ENCODE measurements around the gene PIP4K2C.
"Not testable (repeated sequence)": the region's sequence is repeated elsewhere in the genome, so short reads cannot be mapped to it uniquely, and the experiment has no call there.

The PIP4K2C gene

DNA sequence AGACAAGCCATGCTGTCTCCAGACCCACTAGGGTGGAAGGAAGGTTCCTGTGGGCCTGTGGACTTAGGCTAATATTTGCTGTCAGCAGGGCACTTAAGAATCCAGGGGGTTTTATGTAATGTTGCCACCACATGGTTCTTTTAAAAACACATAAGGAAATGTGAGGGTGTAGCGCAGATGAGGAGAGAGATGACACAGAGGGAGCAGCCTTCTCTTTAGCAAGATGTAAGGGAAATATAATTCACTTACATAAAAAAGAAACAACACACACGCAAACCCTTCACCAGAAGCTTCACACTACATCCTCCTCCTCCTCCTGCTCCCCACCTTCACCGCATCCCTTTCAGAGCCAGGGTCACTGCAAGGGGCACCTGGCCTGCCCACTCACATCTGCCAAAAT is 4.9 kb upstream of the PIP4K2C start:
- DNase-seq = no peak

- DNase-seq = no peak
Measured at GRCh38 chr12:57586832-57587429, 4.1 kb upstream of the PIP4K2C start.

DNA sequence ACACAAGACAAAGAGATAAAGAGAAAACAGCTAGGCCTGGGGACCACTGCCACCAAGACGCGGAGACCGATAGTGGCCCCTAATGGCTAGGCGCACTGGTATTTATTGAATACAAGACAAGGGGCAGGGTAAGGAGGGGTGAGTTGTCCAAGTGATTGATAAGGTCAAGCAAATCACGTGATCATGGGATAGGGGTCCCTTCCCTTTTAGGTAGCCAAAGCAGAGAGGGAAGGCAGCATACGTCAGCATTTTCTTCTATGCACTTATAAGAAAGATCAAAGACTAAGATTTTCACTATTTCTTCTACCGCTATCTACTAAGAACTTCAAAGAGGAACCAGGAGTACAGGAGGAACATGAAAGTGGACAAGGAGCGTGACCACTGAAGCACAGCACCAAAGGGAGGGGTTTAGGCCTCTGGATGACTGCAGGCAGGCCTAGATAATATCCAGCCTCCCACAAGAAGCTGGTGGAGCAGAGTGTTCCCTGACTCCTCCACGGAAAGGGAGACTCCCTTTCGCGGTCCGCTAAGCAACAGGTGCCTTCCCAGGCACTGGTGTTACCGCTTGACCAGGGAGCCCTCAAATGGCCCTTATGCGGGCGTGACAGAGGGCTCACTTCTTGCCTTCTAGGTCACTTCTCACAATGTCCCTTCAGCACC is 1.9 kb upstream of the PIP4K2C start:
- DNase-seq = not testable (repeated sequence)

DNA sequence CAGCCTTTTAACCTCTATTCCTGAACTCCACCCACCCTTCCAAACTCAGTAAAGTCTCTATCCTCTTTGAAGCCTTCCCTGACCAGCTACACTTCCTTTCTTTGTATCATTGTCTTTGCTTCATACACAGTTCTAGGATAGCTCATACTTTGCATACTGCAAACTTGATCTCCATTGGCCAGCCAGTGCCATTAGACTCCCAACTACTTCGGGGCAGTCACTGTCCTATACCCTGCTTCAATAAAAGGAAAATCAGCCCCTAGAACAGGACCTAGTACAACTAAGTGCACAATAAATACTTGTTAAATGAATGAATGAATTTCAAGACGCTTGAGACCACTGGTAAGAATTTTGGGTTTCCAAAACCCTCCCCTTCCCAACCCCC is 521 bp upstream of the PIP4K2C start:
- no peak for DNase-seq

GRCh38 chr12:57591782-57592325 is 862 bp downstream of the PIP4K2C start:
- DNase-seq = no peak

- no peak for DNase-seq
Measured at GRCh38 chr12:57592551-57593165, 1.7 kb downstream of the PIP4K2C start.

GRCh38 chr12:57593187-57593586 is 2.2 kb downstream of the PIP4K2C start:
- DNase-seq = no peak

DNA sequence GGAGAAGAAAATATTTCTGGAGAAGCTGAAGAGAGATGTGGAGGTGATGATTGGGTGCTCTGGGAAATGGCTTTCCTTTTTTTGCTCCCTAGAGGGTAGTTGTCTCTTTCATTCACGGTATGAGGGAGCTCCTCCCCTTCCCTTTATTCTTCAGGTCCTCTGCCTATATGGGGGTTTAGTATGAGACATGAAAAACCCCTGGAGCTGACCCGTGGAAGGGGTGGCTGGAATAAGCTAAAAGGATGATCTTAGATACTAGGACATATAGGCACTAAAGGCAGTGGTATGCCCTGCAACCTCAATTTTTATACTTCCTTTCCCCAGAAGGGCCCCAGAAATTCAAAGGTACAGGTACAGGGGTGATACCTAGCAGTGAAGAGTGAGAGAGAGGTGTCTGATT is 9.4 kb downstream of the PIP4K2C start:
- DNase-seq = no peak

- no peak for DNase-seq
Measured at GRCh38 chr12:57602544-57602943, 11.6 kb downstream of the PIP4K2C start.

GRCh38 chr12:57603324-57603723 is 12.3 kb downstream of the PIP4K2C start:
- no peak for DNase-seq

DNA sequence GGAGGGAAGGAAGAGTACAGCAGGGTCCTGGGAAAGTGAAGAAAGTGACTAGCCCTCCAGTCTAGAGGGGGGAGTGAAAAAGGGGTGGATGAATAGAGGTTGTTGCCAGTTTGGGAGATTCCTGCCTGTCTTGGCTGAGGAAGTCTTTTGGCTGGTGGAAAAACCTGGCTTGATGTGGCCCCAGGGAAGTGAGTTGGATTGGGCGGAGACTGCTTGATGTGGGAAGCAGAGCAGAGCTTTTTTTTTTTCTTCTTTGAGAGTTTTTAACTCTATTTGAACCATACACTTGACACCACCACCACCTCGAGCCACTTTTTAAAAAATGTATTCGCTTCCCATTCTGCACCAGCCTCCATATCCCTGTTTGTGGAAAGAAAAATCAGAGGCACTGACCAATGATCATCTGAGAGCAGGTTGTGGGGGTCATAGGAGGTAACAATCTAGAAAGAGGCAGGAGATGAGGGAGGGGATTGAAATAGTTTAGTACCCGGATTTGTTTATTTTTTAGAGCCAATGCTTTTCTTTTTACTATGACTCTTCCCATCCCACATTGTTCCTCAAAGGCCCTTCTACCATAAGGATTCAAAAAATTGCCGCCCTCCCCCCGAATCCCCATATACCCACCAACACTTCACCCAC is 12.9 kb downstream of the PIP4K2C start:
- no peak for DNase-seq

- DNase-seq = no peak
Measured at GRCh38 chr12:57604454-57604991, 13.5 kb downstream of the PIP4K2C start, which contains the start of gene DTX3. Gene DTX3, plus strand, starts transcription at chr12:57604824. Its CDS starts 1,694 bp downstream, at chr12:57606518.

DNA sequence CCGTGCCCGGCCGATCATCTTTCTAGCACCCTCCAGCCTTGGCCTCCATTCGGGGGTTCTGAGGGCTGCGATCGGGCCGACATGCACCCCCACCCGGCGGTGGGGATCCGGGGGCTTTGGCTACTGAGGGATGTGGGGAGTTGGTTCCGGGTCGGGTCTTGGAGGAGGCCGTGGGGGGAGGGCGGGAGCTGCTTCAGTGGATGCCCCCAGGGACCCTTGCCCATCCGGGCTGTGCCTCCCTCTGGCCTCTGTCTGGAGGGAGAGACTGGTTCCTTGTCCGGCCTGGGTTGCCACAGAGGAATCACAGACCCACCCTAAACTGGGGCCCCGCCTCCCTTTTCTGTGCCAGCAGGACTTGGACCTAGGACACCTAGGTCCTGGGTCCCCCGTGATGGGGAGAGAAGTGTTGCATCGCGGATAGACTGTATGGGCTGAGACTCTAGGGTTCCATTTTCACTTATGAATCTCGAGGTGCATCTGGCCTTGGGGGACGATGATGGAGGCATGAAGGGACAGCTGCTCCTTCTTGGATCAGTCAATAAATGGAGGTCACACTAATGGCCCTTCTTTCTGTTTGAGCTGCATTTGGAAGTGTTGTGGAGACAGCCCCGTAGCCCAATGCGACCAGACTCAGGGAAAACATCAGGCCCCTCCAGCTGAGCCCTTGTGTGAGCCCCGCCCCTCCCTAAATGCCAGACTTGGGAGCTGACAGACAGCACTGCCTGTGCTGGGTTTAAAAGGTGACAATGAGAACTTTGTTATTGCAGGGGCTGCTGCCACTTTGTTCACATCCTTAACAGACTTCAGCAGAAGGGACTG is 14.2 kb downstream of the PIP4K2C start:
- DNase-seq = no peak

DNA sequence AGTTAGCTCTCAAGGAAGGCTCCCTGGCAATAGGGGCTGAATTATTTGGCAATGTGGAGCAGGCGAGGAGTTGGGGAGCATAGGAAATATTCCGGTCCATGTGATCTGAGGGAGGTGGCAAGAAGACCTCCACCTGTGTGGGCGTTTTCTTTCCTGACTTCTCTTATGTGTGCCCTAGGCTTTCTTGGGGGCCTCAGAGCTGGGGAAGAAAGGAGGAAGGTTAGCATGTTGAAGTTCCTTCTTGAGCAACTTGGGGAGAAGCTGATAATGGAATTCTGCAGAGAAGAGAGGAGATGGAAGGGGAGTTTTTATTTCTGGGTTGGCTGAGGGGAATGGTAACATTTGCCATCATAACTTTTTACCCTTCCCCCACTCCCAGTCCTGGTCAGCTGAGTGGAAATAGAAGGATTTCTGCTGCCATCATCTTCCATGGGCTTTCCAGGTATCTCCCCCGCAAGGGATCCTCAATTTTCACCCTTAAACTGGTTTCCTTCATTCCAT is 14.9 kb downstream of the PIP4K2C start:
- no peak for DNase-seq

DNA sequence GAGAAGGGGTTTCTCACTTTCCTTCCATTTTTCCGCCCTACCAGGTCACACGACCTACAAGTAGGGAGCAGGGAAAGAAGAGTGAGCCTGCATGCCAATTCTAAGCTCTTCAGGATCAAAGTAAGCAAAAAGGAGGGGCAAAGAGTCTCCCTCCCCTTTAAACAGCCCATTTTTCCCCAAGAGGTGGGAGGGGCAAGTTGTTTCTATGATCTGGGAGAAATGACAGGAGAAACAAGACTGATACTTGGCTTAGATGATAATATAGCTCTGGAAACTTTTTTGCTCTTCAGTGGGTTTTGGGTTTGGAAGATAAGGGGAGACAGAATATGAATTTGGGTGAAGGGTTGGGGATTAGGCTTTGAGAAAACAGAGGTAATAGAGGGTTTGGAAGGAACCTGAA is 15.4 kb downstream of the PIP4K2C start:
- no peak for DNase-seq

DNA sequence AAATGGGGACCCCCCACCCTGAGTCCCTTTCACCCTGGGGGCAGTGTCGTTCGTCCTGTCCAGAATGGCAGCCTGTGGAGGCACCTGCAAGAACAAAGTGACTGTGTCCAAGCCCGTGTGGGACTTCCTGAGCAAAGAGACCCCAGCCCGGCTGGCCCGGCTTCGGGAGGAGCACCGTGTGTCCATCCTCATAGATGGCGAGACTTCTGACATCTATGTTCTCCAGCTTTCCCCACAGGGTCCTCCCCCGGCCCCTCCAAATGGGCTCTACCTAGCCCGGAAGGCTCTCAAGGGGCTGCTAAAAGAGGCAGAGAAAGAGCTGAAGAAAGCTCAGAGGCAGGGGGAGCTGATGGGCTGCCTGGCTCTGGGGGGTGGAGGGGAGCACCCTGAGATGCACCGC is 15.8 kb downstream of the PIP4K2C start:
- DNase-seq = no peak

GRCh38 chr12:57607958-57608663 is 17.1 kb downstream of the PIP4K2C start:
- no peak for DNase-seq

GRCh38 chr12:57609101-57609780 is 18.2 kb downstream of the PIP4K2C start:
- no peak for DNase-seq

DNA sequence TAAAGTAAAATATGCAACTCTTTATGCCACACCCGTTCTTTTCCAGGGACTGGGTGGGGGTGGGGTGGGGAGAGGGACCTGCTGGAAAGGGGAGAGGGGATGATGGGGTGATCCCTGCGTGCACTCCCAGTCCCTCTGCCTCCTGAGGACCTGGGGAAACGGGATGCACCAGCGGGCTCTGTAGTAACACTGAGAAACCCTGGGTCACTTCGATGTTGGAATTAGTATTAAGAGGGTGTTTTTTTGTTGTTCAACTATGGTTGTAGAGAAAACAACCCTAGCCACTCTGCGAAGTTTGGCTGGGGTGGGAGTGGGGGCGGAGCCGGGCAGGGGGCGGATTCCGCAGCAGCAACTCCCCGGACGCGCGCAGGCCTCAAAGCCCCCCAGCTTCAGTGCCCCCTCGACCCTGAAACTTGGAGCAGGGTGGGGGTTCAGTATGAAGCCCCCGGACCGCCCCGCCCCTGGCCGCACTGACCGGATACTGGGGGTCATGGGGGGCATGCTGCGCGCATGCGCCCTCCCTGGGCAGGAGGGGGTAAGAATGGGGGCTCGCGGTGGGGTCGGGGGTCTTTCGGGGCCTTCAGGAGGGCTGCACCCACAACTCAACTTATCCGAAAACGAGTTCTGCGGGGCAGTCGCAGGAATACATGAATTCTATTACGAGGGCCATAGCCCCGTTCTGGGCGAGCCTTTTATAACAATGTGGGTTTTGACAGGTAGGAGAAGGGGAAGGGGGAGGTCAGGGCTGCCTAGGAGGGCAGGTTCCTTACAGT is 19.0 kb downstream of the PIP4K2C start:
- no peak for DNase-seq

DNA sequence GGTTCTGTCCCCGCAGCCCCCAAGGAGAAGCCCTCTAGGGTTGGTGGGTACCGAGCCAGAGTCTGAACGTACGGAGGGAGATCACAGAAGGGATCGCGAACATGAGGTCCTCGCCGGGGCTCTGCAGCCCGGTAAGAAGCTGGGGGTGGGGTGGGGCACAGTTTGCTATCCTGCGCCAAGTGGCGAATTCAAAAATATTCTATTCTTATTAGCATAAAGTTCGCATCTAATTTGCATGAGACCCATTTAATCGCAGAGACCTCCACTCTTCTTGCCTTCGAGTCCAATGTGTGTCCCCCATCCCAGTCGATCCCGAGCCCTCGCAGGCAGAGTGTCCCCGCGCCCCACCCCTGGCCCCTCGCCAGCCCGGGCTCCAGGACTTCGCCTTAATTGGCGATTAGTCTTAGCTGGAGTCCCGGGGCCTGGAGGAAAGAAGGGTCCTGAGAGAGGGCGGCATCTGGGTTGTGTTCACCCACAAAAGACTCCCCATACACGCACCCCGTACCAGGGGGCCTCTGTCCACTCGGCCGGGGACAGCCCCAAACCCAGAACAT is 19.6 kb downstream of the PIP4K2C start:
- DNase-seq = no peak

Data from NCI-H2029 treated with DMSO at 0.1 percent for 48 hours (cell line).